Measurements from ENCODE around the gene HDGFL3.

DNA sequence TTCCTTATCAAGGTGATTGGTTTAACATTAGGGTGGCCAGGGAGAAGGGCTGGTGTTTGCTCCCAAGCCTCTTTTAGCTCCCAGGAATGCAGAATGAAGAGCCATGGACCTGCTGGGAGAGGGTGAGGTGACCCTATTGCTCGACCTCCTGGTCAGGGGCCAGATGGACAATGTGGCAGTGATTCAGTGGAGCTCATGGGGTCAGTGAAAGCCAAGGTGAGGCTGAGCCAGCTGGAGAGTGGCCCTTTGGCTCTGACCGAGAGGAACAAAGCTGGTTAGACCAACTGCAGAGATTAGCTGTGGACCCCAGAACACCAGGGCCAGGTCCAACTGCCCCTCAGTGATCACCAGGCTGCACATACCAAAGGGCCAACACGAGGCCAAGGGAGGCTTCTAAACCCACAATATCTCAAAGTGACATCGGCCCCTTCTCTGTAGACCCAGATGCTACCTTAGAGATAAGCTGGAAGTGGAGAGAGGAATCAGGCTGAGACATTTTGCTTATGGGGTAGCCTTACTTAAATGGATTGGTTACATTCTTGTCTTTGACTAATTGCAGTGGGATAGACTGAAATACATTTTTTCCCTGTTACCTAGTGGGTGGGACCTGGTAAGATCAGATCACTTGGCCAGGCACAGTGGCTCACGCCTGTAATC, 124.8 kb downstream of the HDGFL3 start:
- TF ChIP-seq POLR2AphosphoS5 (IDR thresholded peaks at IDR 0.05), result no peak
- TF ChIP-seq, protein P1, sequence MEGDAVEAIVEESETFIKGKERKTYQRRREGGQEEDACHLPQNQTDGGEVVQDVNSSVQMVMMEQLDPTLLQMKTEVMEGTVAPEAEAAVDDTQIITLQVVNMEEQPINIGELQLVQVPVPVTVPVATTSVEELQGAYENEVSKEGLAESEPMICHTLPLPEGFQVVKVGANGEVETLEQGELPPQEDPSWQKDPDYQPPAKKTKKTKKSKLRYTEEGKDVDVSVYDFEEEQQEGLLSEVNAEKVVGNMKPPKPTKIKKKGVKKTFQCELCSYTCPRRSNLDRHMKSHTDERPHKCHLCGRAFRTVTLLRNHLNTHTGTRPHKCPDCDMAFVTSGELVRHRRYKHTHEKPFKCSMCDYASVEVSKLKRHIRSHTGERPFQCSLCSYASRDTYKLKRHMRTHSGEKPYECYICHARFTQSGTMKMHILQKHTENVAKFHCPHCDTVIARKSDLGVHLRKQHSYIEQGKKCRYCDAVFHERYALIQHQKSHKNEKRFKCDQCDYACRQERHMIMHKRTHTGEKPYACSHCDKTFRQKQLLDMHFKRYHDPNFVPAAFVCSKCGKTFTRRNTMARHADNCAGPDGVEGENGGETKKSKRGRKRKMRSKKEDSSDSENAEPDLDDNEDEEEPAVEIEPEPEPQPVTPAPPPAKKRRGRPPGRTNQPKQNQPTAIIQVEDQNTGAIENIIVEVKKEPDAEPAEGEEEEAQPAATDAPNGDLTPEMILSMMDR (IDR thresholded peaks at IDR 0.05), result no peak
- TF ChIP-seq EP300 (IDR thresholded peaks at IDR 0.05), result no peak
- TF ChIP-seq POLR2A (IDR thresholded peaks at IDR 0.05), result no peak
